HG03521 (cell line): Measurements from ENCODE around the gene MYO7B.

Source experiments
- ATAC-seq: cut with Tn5 transposase; IDR thresholded peaks from one replicate; pipeline ENCODE4 v1.9.1; 2021; ENCODE audit warnings: mild to moderate bottlenecking, moderate library complexity; ENCODE audit not compliant: unreplicated experiment

The MYO7B gene

GRCh38 chr2:127535422-127535901, at the start of gene MYO7B:
TSS of gene MYO7B (plus strand) at chr2:127535683. CDS start at chr2:127559723, 24,040 bp downstream.
- ATAC-seq = no peak

GRCh38 chr2:127485694-127486071, 49.8 kb upstream of the MYO7B start:
- ATAC-seq = no peak

GRCh38 chr2:127486247-127487058, 49.0 kb upstream of the MYO7B start:
- ATAC-seq = no peak

GRCh38 chr2:127490283-127490682, 45.2 kb upstream of the MYO7B start:
- no peak for ATAC-seq

GRCh38 chr2:127498386-127498785, 37.1 kb upstream of the MYO7B start:
- ATAC-seq = no peak

- ATAC-seq = no peak
Measured at GRCh38 chr2:127503491-127503890, 32.0 kb upstream of the MYO7B start.

GRCh38 chr2:127504552-127505430, 30.7 kb upstream of the MYO7B start:
- no peak for ATAC-seq

- ATAC-seq = no peak
Measured at GRCh38 chr2:127506510-127506909, 29.0 kb upstream of the MYO7B start.

GRCh38 chr2:127508023-127508630, 27.4 kb upstream of the MYO7B start:
- ATAC-seq = no peak

GRCh38 chr2:127508631-127509034, 26.9 kb upstream of the MYO7B start:
- no peak for ATAC-seq

GRCh38 chr2:127510073-127510472, 25.4 kb upstream of the MYO7B start:
- no peak for ATAC-seq

- no peak for ATAC-seq
Measured at GRCh38 chr2:127511090-127511695, 24.3 kb upstream of the MYO7B start.

GRCh38 chr2:127511917-127512316, 23.6 kb upstream of the MYO7B start:
- no peak for ATAC-seq

GRCh38 chr2:127512362-127512761, 23.1 kb upstream of the MYO7B start:
- no peak for ATAC-seq

- ATAC-seq = no peak
Measured at GRCh38 chr2:127514076-127514475, 21.4 kb upstream of the MYO7B start.

GRCh38 chr2:127514485-127514884, 21.0 kb upstream of the MYO7B start:
- ATAC-seq = no peak

- ATAC-seq = no peak
Measured at GRCh38 chr2:127515383-127515915, 20.0 kb upstream of the MYO7B start.

GRCh38 chr2:127516041-127516762, 19.3 kb upstream of the MYO7B start:
- ATAC-seq = no peak

GRCh38 chr2:127517465-127517864, 18.0 kb upstream of the MYO7B start:
- no peak for ATAC-seq

- ATAC-seq = no peak
Measured at GRCh38 chr2:127520424-127520823, 15.1 kb upstream of the MYO7B start.
